Occipital lobe (tissue), 3 donors: Measurements from ENCODE around the gene SAMD13. TPM values are rescaled to one million over a fixed set of nuclear protein-coding genes. Genes with fewer than 3 reads are reported as not detected.
A peak's percentile ranks its signal among the peaks of the same experiment; 100 is the strongest.

Experiments used
- DNase-seq: peaks from one replicate; lab custom pipeline; 2025; lab: John Stamatoyannopoulos, UW
- small RNA-seq: library from RNA; depleted of rRNA; stranded (forward); fragments of <200 nt; gene quantifications from one replicate; pipeline ENCODE3, GENCODE V24; 2014
- total RNA-seq: library from RNA; depleted of rRNA; stranded (reverse); fragments of >200 nt; gene quantifications from one replicate; pipeline ENCODE4 v1.2.3, GENCODE V29; 2014

The SAMD13 gene
- total RNA-seq, 1 donor from 2014 or later, result 4.5 TPM

GRCh38 chr1:84370831-84371394 lies 69.4 kb downstream of the SAMD13 start:
- DNase-seq, result no peak

- DNase-seq, result no peak
Measured at GRCh38 chr1:84373436-84374141, 72.1 kb downstream of the SAMD13 start.

- no peak for DNase-seq
Measured at GRCh38 chr1:84374991-84375696, 73.6 kb downstream of the SAMD13 start.

GRCh38 chr1:84376000-84376910 lies 74.7 kb downstream of the SAMD13 start:
- DNase-seq, result no peak

- peak; percentile 28 for DNase-seq
Measured at GRCh38 chr1:84377480-84378095, 76.1 kb downstream of the SAMD13 start.

GRCh38 chr1:84379138-84379916 lies 77.8 kb downstream of the SAMD13 start:
- DNase-seq, result no peak

GRCh38 chr1:84379917-84380180 lies 78.3 kb downstream of the SAMD13 start:
- no peak for DNase-seq

GRCh38 chr1:84382127-84382526 lies 80.6 kb downstream of the SAMD13 start:
- DNase-seq, result no peak

- DNase-seq, result no peak
Measured at GRCh38 chr1:84385347-84385746, 83.8 kb downstream of the SAMD13 start.

- DNase-seq, result no peak
Measured at GRCh38 chr1:84386716-84387479, 85.4 kb downstream of the SAMD13 start.

- DNase-seq, result no peak
Measured at GRCh38 chr1:84387480-84388163, 86.1 kb downstream of the SAMD13 start.

GRCh38 chr1:84390226-84390625 lies 88.7 kb downstream of the SAMD13 start:
- DNase-seq, result no peak

GRCh38 chr1:84398175-84399155 lies 97.0 kb downstream of the SAMD13 start, which contains the start of gene DNASE2B:
Gene DNASE2B (plus strand): TSS chr1:84398484. CDS start chr1:84398565, 81 bp downstream.
- no peak for DNase-seq

Small RNA genes within 50 kb of the gene (small RNA-seq; reads per million reads assigned to genes)
- not detected for gene RF00410

Other genes starting within 250 kb of the SAMD13 start
- 1,070 TPM for gene PRKACB, start 157.4 kb upstream of the SAMD13 start, total RNA-seq
- gene DNASE2B, start 96.8 kb downstream of the SAMD13 start, total RNA-seq, result 0.16 TPM
- 34.5 TPM for gene RPF1, start 177.6 kb downstream of the SAMD13 start, total RNA-seq
- 1.9 TPM for gene SPATA1, start 204.7 kb downstream of the SAMD13 start, total RNA-seq
- gene GNG5, start 204.9 kb downstream of the SAMD13 start, total RNA-seq, result 2.8 TPM